ENCODE data around the gene HSD17B8.

Gene HSD17B8

DNA sequence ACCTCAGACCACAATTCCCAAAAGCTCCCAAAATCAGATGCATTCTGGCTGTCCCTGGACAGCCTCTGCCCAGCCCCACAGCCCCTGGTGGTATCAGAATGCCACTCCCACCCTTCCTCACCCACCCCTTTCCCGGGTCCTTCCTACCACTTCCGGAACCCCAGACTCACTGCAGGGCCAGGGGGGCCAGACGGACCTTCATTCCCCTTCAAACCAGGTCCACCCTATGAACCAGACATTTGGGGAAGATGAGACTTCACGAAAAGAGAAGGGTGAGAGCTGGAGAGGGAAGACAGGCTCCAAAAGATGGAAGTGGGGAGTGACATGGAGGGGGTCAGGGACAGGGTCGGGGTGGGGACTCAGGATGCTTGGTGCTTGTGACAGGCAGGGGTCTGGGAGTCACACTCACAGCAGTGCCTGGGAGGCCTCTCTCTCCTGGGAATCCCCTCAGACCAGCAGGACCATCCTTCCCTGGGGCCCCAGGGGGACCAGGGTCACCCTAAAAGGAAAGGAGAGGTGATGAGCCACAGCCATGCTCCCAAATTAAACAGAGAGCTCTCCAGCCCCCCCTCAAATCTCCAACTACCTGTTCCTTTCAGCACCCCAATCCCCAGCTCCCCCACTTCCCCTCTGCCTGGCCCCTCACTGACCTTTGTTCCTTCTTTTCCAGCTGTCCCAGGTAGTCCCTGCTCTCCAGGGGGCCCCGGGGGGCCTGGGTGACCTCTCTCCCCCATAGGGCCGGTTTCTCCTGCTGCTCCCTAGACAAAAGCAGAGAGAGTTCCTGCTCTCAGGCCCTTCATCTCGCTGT lies 32.4 kb upstream of the HSD17B8 start:
- DNase-seq (no peak), ATAC-seq (ENCODE audit: insufficient read depth, low read depth) (no peak)
- Histone ChIP-seq H3K79me2 (ENCODE audit: insufficient read depth, low read length) (no peaks in the 10 kb centered on the region), H3K4me1 (ENCODE audit: insufficient read depth, low read length) (no peaks in the 10 kb centered on the region), H4K20me1 (ENCODE audit: insufficient read depth, low read length) (no peaks in the 10 kb centered on the region), H3K36me3 (ENCODE audit: insufficient read depth, low read length) (no peaks in the 10 kb centered on the region), H3K4me3 (ENCODE audit: low read depth in 1 of 2, low read length in 2 of 2) (no peak overlapping the region), H3K27ac (ENCODE audit: low read length) (no peak overlapping the region), H3K27me3 (ENCODE audit: insufficient read depth, low read length, poor library complexity) (no peaks in the 10 kb centered on the region), H3K4me2 (ENCODE audit: insufficient read depth, low read length) (no peak overlapping the region), H2AFZ (ENCODE audit: low read depth, low read length) (no peak overlapping the region), H3K9me3 (ENCODE audit: insufficient read depth, low read length, severe bottlenecking) (no peaks in the 10 kb centered on the region), H3K9ac (ENCODE audit: low read depth, low read length) (no peak overlapping the region)
- TF ChIP-seq EZH2 (IDR thresholded peaks at IDR 0.05; ENCODE audit: borderline replicate concordance, low read depth, low read length, severe bottlenecking) (no peak), CTCF (IDR thresholded peaks at IDR 0.05; ENCODE audit: borderline replicate concordance, extremely low read depth, low read length, poor library complexity, severe bottlenecking) (no peak)

DNA sequence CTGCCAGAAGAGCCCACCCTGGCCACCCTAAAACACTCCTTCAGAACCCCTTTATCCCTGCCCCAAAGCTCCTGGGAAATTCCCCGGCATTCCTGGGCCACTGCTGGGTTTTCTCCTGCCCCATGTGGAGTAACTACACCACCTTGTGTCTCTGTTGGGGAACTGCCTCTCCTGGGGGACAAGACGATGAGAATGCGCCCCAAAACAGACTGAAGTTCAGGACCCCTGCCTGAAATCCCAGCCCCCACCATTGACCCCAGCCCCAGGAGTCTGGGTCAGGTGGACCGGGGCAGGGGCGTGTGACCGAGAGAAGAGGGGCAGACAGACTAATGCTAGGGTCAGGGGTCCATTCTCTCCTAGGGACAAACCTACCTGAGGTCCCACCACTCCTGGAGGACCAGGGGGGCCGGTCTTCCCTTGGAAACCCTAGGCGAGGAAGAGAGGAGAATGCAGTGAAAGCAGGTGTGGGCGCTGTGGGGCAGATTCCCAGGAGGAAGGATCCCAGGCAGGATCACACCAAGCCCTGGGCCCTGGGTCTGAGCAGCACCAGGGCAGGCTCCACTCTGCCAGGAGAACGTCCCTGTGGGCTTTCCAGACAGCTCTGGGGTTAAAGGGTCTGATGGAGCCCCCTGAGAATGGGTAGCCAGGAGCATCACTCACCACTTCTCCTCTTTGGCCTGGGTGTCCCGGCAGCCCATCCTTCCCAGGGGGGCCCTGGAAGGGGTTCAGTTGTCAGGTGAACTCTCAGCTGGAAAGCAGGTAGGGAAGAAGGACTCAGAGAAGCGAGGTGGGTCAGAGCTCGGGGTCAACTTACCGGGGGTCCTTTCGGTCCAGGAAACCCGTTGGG lies 31.5 kb upstream of the HSD17B8 start:
- H3K9ac ChIP-seq (ENCODE audit: low read depth, low read length): no peak overlapping the region
- H3K9me3 ChIP-seq (ENCODE audit: insufficient read depth, low read length, severe bottlenecking): no peaks in the 10 kb centered on the region
- H3K79me2 ChIP-seq (ENCODE audit: insufficient read depth, low read length): no peaks in the 10 kb centered on the region
- H4K20me1 ChIP-seq (ENCODE audit: insufficient read depth, low read length): no peaks in the 10 kb centered on the region
- H3K4me2 ChIP-seq (ENCODE audit: insufficient read depth, low read length): no peak overlapping the region
- H3K4me1 ChIP-seq (ENCODE audit: insufficient read depth, low read length): no peaks in the 10 kb centered on the region
- H3K27me3 ChIP-seq (ENCODE audit: insufficient read depth, low read length, poor library complexity): no peaks in the 10 kb centered on the region
- TF ChIP-seq EZH2 (IDR thresholded peaks at IDR 0.05; ENCODE audit: borderline replicate concordance, low read depth, low read length, severe bottlenecking): no peak
- peak; percentile 57 for TF ChIP-seq CTCF (IDR thresholded peaks at IDR 0.05; ENCODE audit: borderline replicate concordance, extremely low read depth, low read length, poor library complexity, severe bottlenecking)
- no peak overlapping the region for H3K4me3 ChIP-seq (ENCODE audit: low read depth in 1 of 2, low read length in 2 of 2)
- no peaks in the 10 kb centered on the region for H3K36me3 ChIP-seq (ENCODE audit: insufficient read depth, low read length)
- no peak overlapping the region for H2AFZ ChIP-seq (ENCODE audit: low read depth, low read length)
- H3K27ac ChIP-seq (ENCODE audit: low read length): no peak overlapping the region
- ATAC-seq (ENCODE audit: insufficient read depth, low read depth): no peak
- no peak for DNase-seq

DNA sequence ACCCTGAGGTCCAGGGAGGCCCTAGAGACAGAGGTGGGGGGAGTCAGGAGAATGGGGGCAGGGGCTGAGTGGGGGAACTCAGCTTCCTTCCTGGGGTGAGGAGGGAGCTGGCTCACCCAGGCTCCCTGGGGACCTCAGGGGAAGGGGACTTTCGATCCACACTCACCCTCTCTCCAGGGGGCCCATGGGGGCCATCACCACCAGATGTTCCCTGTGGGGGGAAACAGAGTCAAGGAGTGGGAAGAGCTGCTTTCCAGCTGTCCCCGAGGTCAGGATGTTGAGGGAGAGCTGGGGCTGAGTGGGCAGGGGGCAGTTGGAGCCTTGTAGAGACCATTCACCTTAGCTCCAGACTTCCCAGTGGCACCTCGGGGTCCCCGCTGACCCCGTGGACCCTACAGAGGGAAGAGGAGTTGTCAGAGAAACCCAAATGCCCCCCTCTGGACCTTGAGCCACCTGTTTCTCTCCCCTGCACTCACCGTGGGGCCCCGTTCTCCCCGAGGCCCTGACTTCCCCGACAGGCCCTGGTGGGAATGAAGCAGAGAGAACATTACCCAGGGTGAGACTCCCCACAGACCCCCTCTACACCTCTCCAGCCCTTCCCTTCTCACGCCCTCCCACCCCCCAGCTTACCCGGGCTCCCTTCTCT lies 30.8 kb upstream of the HSD17B8 start:
- Histone ChIP-seq H3K27me3 (ENCODE audit: insufficient read depth, low read length, poor library complexity) (no peaks in the 10 kb centered on the region), H3K27ac (ENCODE audit: low read length) (no peak overlapping the region), H3K4me3 (ENCODE audit: low read depth in 1 of 2, low read length in 2 of 2) (no peak overlapping the region), H3K36me3 (ENCODE audit: insufficient read depth, low read length) (no peaks in the 10 kb centered on the region), H2AFZ (ENCODE audit: low read depth, low read length) (no peak overlapping the region), H3K4me1 (ENCODE audit: insufficient read depth, low read length) (no peaks in the 10 kb centered on the region), H3K79me2 (ENCODE audit: insufficient read depth, low read length) (no peaks in the 10 kb centered on the region), H4K20me1 (ENCODE audit: insufficient read depth, low read length) (no peaks in the 10 kb centered on the region), H3K9ac (ENCODE audit: low read depth, low read length) (no peak overlapping the region), H3K9me3 (ENCODE audit: insufficient read depth, low read length, severe bottlenecking) (no peaks in the 10 kb centered on the region), H3K4me2 (ENCODE audit: insufficient read depth, low read length) (no peak overlapping the region)
- no peak for DNase-seq
- ATAC-seq (ENCODE audit: insufficient read depth, low read depth): no peak
- TF ChIP-seq EZH2 (IDR thresholded peaks at IDR 0.05; ENCODE audit: borderline replicate concordance, low read depth, low read length, severe bottlenecking) (no peak), CTCF (IDR thresholded peaks at IDR 0.05; ENCODE audit: borderline replicate concordance, extremely low read depth, low read length, poor library complexity, severe bottlenecking) (no peak)

Data from DND-41 (cell line).